ENCODE results near the gene ZNF860.

Gene ZNF860

DNA sequence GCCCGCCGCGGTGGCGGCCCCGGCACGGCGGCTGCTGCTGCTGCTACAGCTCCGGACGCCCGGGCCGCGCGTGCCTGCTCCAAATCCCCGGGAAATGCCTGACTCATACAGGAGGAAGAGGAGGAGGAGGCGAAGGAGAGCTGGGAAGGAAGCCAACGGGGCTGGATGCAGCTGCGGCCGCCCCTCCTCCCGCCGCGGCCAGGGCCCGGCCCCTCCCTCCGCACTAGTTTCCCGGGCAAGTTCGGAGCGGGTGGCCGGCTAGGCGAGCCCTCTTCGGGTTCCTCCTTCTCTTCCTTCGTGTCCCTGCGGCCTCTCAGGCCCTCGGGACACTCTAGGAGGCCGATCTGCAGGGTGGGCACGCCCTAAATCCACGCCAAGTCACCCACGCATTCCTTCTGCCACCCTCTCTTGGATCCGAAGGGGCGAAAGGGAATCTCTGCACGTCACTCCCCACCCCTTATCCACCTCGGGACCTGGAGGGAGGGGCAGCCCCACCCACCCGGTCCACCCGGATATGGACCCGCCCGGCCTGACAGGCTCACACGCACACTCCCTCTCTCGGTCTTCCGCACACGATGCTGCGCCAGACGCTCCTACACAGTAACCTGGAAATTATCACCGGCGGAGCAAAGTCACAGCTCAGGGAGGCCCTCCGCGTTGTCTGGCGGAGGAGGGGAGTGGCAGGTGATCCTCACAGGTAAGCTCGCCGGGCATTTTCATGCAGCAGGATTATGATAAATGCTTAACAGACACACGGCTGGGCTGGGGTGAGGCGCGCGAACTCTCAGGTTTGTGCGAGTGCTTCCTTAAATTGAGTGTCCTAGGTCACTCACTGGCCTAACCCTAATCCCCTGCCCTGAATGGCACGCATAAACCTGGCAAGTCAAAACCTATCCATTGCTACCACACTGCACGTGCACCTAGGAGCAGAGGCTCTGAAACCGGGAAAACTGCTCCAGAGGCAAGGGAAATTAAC lies at the start of gene ZNF860, which contains the start of gene OSBPL10:
Gene ZNF860, plus strand, starts transcription at position 545 of the 976 bp plus-strand sequence. CDS start 7,330 bp downstream, outside the sequence.
Gene OSBPL10, minus strand, starts transcription at position 57 of the 976 bp plus-strand sequence. CDS start 83 bp downstream, outside the sequence.
- H3K9me3 Mint-ChIP-seq: no peaks in the 10 kb centered on the region
- no peaks in the 10 kb centered on the region for H3K27me3 Mint-ChIP-seq
- peaks cover 74% of the 10 kb centered on the region for H3K4me1 Mint-ChIP-seq
- peaks cover 53% of the 10 kb centered on the region for H3K36me3 Mint-ChIP-seq
- H3K4me3 Mint-ChIP-seq: peak within 1 kb of the TSS; percentile 93
- peak; percentile 84 for ATAC-seq
- H3K27ac Mint-ChIP-seq: peak within 1 kb of the TSS; percentile 87

DNA sequence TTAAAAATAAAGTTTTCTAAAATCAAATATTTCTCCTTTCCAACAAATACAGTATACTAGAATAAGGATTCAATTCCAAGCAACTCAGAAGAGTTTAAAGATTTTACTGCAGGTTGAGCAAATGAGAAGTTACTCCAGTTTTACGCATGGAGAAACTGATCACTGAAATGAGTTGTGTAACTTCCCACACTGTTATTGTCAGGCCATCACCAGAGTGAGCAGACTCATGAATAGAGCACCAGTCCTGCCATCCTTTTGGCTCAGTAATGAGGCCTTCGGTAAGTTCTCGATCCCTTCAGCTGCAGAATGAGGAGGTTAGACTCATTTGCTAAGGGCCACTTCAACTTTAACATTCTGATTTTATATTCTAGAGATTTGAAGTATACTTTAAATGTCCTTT lies 48.6 kb upstream of the ZNF860 start:
- Mint-ChIP-seq H3K4me3 (no peak overlapping the region), H3K9me3 (no peaks in the 10 kb centered on the region), H3K4me1 (peaks cover 46% of the 10 kb centered on the region), H3K27me3 (no peaks in the 10 kb centered on the region), H3K36me3 (no peaks in the 10 kb centered on the region), H3K27ac (peak overlapping the region; percentile 76)
- peak; percentile 54 for ATAC-seq

DNA sequence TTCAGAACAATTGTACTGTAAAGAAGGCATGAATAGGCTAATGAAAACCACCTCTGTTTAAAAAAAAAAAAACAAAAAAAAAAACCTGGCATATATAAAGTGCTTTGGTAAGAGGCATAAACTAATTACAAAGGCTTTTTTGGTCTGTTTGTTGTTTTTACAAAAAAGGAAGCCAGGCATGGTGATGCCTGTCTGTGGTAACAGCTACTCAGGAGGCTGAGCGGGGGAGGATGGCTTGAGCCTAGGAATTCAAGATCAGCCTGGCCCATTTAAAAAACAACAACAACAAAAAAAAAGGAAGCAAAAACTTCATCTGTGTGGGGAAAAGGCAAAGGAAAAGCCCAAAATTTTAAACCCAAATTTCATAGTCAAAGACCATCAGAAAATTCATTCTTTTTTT lies 47.5 kb upstream of the ZNF860 start:
- peak overlapping the region; percentile 76 for H3K27ac Mint-ChIP-seq
- H3K9me3 Mint-ChIP-seq: no peaks in the 10 kb centered on the region
- H3K27me3 Mint-ChIP-seq: no peaks in the 10 kb centered on the region
- H3K4me3 Mint-ChIP-seq: no peak overlapping the region
- H3K36me3 Mint-ChIP-seq: no peaks in the 10 kb centered on the region
- ATAC-seq: no peak
- peaks cover 38% of the 10 kb centered on the region for H3K4me1 Mint-ChIP-seq

DNA sequence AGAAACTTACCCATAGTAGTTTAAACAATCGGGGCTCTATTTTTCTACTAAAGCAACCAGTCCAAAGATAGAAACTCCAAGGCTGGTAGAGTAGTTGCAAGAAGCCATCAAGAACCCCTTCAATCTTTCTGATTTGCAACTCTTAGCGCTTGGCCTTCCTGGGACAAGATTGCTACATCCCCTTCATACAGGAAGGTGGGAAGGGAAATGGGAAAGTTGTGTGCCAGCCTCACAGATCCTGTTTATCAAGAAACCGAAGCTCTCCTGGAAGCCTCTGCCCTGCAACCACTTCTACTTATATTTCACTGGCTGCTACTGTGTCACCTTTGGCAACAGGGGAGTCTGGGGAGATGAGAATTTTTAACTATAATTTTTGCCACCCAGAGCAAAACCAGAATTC lies 46.7 kb upstream of the ZNF860 start:
- no peak overlapping the region for H3K4me3 Mint-ChIP-seq
- H3K9me3 Mint-ChIP-seq: no peaks in the 10 kb centered on the region
- peaks cover 38% of the 10 kb centered on the region for H3K4me1 Mint-ChIP-seq
- peak overlapping the region; percentile 76 for H3K27ac Mint-ChIP-seq
- no peaks in the 10 kb centered on the region for H3K36me3 Mint-ChIP-seq
- ATAC-seq: no peak
- H3K27me3 Mint-ChIP-seq: no peaks in the 10 kb centered on the region

DNA sequence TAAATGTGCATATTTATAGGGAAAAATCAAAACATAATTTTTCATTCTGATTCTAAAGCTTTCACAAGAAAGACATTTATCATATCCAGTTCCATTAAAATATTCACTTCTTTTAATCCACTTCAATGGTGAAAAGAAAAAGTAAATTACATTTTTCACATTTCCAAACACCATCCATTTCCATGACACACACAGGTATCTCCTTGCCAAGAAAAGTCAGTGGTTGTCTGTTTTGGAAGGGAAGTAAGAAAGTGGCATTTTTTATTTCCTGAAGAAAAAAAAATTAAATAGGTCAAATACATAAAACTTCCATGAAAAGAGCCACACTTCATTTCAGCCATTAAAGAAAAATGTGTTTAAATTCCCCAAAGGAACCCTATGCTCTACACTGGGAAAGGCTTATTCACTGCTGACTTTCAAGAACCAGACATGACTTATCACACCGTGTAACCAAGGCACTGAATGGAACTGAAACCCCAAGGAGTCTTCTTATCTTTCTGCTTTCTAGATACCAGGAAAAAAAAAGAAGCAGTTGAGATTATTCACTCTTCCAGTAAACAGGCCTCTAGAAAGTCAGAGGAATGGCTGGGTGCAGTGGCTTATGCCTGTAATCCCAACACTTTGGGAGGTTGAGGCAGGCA lies 45.0 kb upstream of the ZNF860 start:
- ATAC-seq: peak; percentile 67
- Mint-ChIP-seq H3K9me3 (no peaks in the 10 kb centered on the region), H3K4me1 (peaks cover 25% of the 10 kb centered on the region), H3K27me3 (no peaks in the 10 kb centered on the region), H3K27ac (no peak overlapping the region), H3K4me3 (no peak overlapping the region), H3K36me3 (no peaks in the 10 kb centered on the region)

DNA sequence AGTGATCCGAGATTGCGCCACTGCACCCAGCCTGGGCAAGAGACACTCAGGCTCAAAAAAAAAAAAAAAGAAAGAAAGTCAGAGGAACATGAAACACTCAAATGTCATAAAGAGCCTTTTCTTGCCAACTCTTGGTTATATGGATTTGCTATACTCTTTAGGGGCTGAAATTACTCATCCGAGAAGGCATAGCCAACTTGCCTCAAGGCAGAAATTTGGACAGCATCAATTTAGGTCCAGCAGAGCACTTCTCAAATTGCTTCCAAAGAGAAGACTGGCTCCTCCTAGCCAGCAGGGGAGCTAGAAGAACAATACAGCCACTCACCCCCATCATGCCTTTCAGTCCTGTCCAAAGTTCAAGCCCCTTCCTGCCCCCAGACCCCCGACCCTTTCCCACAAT lies 44.3 kb upstream of the ZNF860 start:
- H3K9me3 Mint-ChIP-seq: no peaks in the 10 kb centered on the region
- ATAC-seq: no peak
- no peaks in the 10 kb centered on the region for H3K36me3 Mint-ChIP-seq
- H3K27me3 Mint-ChIP-seq: no peaks in the 10 kb centered on the region
- no peak overlapping the region for H3K27ac Mint-ChIP-seq
- H3K4me1 Mint-ChIP-seq: peaks cover 22% of the 10 kb centered on the region
- no peak overlapping the region for H3K4me3 Mint-ChIP-seq

DNA sequence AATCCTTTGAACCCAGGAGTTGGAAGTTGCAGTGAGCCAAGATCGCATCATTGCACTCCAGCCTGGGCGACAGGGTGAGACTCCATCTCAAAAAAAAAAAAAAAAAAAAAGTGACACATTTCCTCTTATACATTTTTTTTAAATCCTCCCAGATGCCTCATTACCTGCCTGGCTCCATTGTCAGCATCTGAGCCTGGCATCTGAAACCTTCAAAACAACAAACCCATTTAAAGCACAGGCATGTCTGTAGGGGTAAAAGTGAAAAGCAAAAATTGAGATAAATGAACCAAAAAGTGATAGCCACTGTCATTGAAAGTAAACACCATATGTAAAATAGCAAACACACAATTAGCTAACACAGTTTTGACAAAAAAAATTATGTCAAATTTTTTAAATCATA lies 39.1 kb upstream of the ZNF860 start:
- Mint-ChIP-seq H3K4me1 (peaks cover 34% of the 10 kb centered on the region), H3K27me3 (no peaks in the 10 kb centered on the region), H3K4me3 (no peak overlapping the region), H3K9me3 (peaks cover 3% of the 10 kb centered on the region), H3K27ac (peak overlapping the region; percentile 89), H3K36me3 (peaks cover 5% of the 10 kb centered on the region)
- ATAC-seq: no peak

DNA sequence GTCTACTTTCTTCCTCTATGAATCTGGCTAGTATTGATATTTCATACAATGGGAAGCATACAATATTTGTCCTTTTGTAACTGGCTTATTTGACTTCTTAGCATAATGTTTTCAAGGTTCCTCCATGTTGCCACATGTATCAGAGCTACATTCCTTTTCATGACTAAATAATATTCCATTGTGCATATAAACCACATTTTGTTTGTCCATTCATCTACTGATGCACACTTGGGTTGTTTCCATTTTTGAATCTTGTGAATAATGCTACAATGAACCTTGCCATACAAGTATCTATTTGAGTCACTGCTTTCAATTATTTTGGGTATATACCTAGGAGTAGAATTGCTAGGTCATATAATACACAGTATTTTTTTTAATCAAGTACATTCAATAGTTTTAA lies 38.5 kb upstream of the ZNF860 start:
- no peak for ATAC-seq
- Mint-ChIP-seq H3K4me3 (no peak overlapping the region), H3K9me3 (peaks cover 3% of the 10 kb centered on the region), H3K36me3 (peaks cover 5% of the 10 kb centered on the region), H3K4me1 (peaks cover 40% of the 10 kb centered on the region), H3K27me3 (no peaks in the 10 kb centered on the region), H3K27ac (peak overlapping the region; percentile 89)

DNA sequence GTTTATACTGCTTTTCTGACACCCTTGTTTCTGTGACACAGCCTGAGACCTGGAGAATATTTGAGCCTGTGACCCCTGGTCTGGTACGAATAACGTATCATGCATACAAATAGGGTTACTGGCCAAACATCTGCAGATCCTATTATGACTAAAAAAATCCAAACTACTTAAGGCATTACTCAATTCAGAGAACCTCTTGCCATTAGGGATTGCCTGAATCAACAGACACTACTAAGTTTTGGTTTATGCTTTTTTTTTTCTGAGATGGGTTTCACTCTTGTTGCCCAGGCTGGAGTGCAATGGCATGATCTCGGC lies 35.9 kb upstream of the ZNF860 start:
- peaks cover 18% of the 10 kb centered on the region for H3K36me3 Mint-ChIP-seq
- ATAC-seq: peak; percentile 52
- peak overlapping the region; percentile 93 for H3K27ac Mint-ChIP-seq
- peaks cover 6% of the 10 kb centered on the region for H3K9me3 Mint-ChIP-seq
- peak overlapping the region; percentile 74 for H3K4me3 Mint-ChIP-seq
- no peaks in the 10 kb centered on the region for H3K27me3 Mint-ChIP-seq
- peaks cover 63% of the 10 kb centered on the region for H3K4me1 Mint-ChIP-seq

DNA sequence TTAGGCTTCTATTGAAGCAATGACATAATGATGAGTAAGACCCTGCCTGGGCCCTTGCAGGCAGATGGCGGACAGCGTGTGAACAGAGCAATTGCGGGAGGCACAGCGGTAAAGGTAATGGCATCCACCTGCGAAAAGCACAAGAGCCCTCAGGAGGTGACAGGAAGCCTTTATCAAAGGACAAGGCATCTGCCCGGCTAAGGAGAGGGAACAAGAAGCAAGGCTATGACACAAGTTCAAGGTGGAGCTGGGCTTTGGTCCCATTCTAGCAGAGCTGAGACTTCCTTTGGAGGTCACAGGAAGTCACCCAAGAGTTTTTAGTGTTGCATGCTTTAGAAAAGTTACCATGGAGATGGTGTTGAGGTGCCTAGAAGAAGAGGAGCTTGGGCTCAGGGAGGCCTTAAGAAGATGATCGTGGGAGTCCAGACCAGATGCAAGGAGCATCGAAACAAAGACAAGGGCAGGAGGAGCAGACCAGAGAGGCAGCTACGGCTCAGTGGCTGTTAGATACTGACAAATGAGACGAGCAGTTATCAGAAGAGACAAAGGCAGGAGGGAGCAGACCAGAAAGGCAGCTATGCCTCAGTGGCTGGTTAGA lies 35.0 kb upstream of the ZNF860 start:
- peak; percentile 71 for ATAC-seq
- H3K27me3 Mint-ChIP-seq: no peaks in the 10 kb centered on the region
- peak overlapping the region; percentile 93 for H3K27ac Mint-ChIP-seq
- peaks cover 69% of the 10 kb centered on the region for H3K4me1 Mint-ChIP-seq
- H3K9me3 Mint-ChIP-seq: peaks cover 10% of the 10 kb centered on the region
- peaks cover 23% of the 10 kb centered on the region for H3K36me3 Mint-ChIP-seq
- peak overlapping the region; percentile 73 for H3K4me3 Mint-ChIP-seq

DNA sequence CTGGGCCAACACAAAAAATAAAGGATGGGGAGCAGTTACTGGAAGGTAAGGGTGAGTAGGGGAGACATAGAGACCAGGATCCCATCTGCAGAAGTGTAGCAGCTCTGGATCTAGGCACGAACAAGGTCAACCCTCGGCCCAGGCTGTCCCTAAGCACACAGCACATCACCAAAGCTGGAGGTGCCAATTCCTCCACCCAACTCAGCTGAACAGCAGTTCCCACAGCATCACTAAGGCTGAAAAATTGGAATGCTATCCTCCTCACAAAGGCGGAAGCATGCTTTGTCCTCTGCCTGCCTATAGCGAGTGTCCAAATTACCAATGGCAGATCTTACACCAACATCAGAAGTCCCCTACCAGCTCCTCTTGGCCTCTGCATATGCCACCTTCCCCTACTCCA lies 34.4 kb upstream of the ZNF860 start:
- Mint-ChIP-seq H3K27me3 (no peaks in the 10 kb centered on the region), H3K27ac (peak overlapping the region; percentile 93), H3K9me3 (peaks cover 10% of the 10 kb centered on the region), H3K4me3 (peak overlapping the region; percentile 73), H3K36me3 (peaks cover 23% of the 10 kb centered on the region), H3K4me1 (peaks cover 71% of the 10 kb centered on the region)
- no peak for ATAC-seq

DNA sequence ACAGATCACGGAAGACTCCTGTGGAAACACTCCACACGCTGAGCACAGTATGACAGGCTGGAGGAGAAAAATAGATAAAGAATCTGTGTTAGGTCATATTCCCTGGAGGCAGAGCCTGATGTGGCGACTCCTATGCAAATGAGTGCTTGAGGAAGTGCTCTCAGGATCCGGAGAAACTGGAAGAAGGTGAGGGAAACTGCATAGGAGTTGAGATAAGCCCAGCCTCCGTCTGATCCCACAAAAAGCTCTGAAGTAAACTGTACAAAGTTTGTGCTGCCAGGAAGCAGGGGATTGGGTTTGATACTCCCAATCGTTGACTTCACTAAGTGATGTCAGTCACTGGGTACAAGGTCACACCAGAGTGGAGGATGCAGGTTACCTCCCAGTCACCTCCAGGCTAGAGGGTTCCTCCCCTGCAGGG lies 33.9 kb upstream of the ZNF860 start:
- Mint-ChIP-seq H3K9me3 (peaks cover 10% of the 10 kb centered on the region), H3K36me3 (peaks cover 23% of the 10 kb centered on the region), H3K27me3 (no peaks in the 10 kb centered on the region), H3K4me3 (peak overlapping the region; percentile 61), H3K4me1 (peaks cover 74% of the 10 kb centered on the region), H3K27ac (peak overlapping the region; percentile 93)
- peak; percentile 40 for ATAC-seq

DNA sequence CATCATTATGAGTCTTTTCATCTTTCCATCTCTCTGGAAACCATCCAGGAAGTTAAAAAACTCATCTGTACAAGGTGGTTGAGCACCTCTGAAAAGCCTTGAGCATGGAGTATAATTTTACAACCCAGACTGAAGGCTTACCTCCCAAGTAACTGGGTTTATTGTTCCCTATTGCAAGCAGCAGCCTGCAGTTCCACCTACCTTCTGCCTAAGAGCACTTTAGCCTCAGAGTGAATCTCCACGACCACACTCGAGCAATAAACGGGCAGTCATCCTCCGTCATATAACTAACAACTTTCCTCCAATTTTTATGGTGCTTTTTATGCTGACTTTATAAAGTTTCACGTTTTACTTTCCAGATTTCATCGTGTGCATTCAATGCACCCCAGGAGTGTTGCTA lies 33.3 kb upstream of the ZNF860 start:
- H3K4me1 Mint-ChIP-seq: peaks cover 74% of the 10 kb centered on the region
- H3K27me3 Mint-ChIP-seq: no peaks in the 10 kb centered on the region
- H3K27ac Mint-ChIP-seq: peak overlapping the region; percentile 93
- peaks cover 7% of the 10 kb centered on the region for H3K9me3 Mint-ChIP-seq
- H3K4me3 Mint-ChIP-seq: peak overlapping the region; percentile 61
- peaks cover 18% of the 10 kb centered on the region for H3K36me3 Mint-ChIP-seq
- no peak for ATAC-seq

DNA sequence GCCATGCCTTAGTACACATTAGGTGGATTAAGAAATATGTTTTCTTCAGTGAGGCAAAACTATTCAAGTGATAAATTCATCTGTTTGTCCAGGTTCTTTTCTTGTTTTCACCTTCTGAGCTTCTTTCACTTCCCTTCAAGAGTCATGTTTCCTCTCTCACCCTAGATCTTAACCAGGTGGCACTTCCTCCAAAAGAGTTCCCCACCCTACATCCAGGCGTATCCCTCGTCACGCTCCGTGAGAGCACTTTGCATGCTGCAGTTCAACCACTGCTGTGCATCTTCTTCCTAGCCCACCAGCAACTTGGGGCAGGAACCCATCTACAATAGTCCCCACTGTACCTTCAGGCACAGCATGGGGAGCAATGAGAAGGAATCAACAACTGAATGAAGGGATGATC lies 29.3 kb upstream of the ZNF860 start:
- Mint-ChIP-seq H3K9me3 (peaks cover 15% of the 10 kb centered on the region), H3K27ac (peak overlapping the region; percentile 88), H3K4me3 (peak overlapping the region; percentile 45), H3K27me3 (no peaks in the 10 kb centered on the region), H3K4me1 (peaks cover 78% of the 10 kb centered on the region), H3K36me3 (peaks cover 35% of the 10 kb centered on the region)
- ATAC-seq: peak; percentile 94

DNA sequence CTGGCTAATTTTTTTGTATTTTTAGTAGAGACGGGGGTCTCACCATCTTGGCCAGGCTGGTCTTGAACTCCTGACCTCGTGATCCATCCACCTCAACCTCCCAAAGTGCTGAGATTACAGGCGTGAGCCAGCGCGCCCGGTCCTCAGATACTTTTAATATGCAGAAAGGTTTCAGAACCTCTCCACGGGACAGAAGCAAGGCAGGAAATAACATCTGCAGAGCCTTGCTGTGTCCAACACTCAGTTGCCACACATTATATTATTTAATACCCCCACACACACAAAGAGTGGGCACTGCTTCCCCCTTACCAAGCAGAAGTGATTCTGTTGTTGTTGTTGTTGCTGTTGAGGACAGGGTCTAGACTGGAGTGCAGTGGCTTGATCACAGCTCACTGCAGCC lies 28.5 kb upstream of the ZNF860 start:
- Mint-ChIP-seq H3K27me3 (no peaks in the 10 kb centered on the region), H3K36me3 (peaks cover 35% of the 10 kb centered on the region), H3K27ac (peak overlapping the region; percentile 88), H3K4me3 (peak overlapping the region; percentile 59), H3K4me1 (peaks cover 78% of the 10 kb centered on the region), H3K9me3 (peaks cover 15% of the 10 kb centered on the region)
- peak; percentile 69 for ATAC-seq

All from stimulated activated memory B cell treated with anti-CD40 and anti-IgM and Interleukin-4, amounts not matched to agents 10 μg/mL and 1 μg/mL and 100 μg/mL, for 72 hours (primary cell).